GM10248 (cell line): ENCODE data around the gene TNIP1.

Experiments used
- CTCF ChIA-PET: fragments of 300-600 bp; sonication (Branson Sonifier 250); formaldehyde crosslinking; extraction: SDS; loops from one replicate; lab custom pipeline; 2021; ENCODE audit warnings: antibody characterized with exemption; lab: Yijun Ruan, JAX
- POLR2A ChIA-PET: fragments of 350-650 bp; sonication (Branson Sonifier 250); formaldehyde crosslinking; extraction: SDS; loops from one replicate; lab custom pipeline; 2020; ENCODE audit warnings: antibody characterized with exemption; lab: Yijun Ruan, JAX
- DNase-seq: peaks from one replicate; pipeline ENCODE4 v3.0.0; 2012; ENCODE audit errors: extremely low spot score
- CTCF ChIP-seq: IDR thresholded peaks from 2 replicates; pipeline ENCODE4 v1.5.1; 2012; ENCODE audit warnings: mild to moderate bottlenecking, low read depth; ENCODE audit errors: extremely low read depth, missing control alignments, control extremely low read depth

Gene TNIP1

GRCh38 chr5:151083081-151083676 lies 2.3 kb upstream of the TNIP1 start:
- no peak for TF ChIP-seq CTCF
- DNase-seq, result no peak
- CTCF ChIA-PET, result interaction anchor here (0.7 to 3.8 kb wide), 14 partner anchors 7 to 82 kb away, joined by 3 to 26 read pairs (median 4); no protein-coding TSS in a partner anchor

GRCh38 chr5:151082282-151082902 lies 1.6 kb upstream of the TNIP1 start:
- DNase-seq, result no peak
- TF ChIP-seq CTCF, result no peak
- CTCF ChIA-PET, result interaction anchor here (1.1 to 3.8 kb wide), 12 partner anchors 8 to 83 kb away, joined by 3 to 26 read pairs (median 6); no protein-coding TSS in a partner anchor
- POLR2A ChIA-PET, result interaction anchor here (0.6 kb wide), 2 partner anchors 212 to 428 kb away, joined by 3 read pairs; no protein-coding TSS in a partner anchor

More at GRCh38 chr5:151083081-151083676, 2.3 kb upstream of the TNIP1 start:
- POLR2A ChIA-PET, result interaction anchor here (0.6 to 1.0 kb wide), 2 partner anchors 43 to 213 kb away, joined by 3 read pairs; no protein-coding TSS in a partner anchor

- ChIA-PET CTCF (interaction anchor here (0.8 to 3.8 kb wide), 15 partner anchors 9 to 84 kb away, joined by 3 to 26 read pairs (median 5); no protein-coding TSS in a partner anchor), POLR2A (interaction anchor here (0.6 kb wide), 2 partner anchors 16 to 429 kb away, joined by 3 read pairs; no protein-coding TSS in a partner anchor)
- no peak for TF ChIP-seq CTCF
- no peak for DNase-seq
Observed at GRCh38 chr5:151081431-151082281, 822 bp upstream of the TNIP1 start.

- DNase-seq, result no peak
- ChIA-PET CTCF (interaction anchor here (1.2 to 3.8 kb wide), 7 partner anchors 8 to 150 kb away, joined by 3 to 16 read pairs (median 3); no protein-coding TSS in a partner anchor), POLR2A (interaction anchor here (1.1 to 1.4 kb wide), 2 partner anchors 12 to 35 kb away, joined by 3 read pairs; no protein-coding TSS in a partner anchor)
- no peak for TF ChIP-seq CTCF
Observed at GRCh38 chr5:151079838-151080612, 809 bp downstream of the TNIP1 start.

- POLR2A ChIA-PET, result interaction anchor here (0.8 to 1.1 kb wide), 2 partner anchors 10 to 37 kb away, joined by 3 to 4 read pairs; no protein-coding TSS in a partner anchor
- peak; percentile 79 for DNase-seq
- TF ChIP-seq CTCF, result no peak
- CTCF ChIA-PET, result interaction anchor here (0.7 to 3.6 kb wide), 9 partner anchors 10 to 151 kb away, joined by 3 to 15 read pairs (median 3); no protein-coding TSS in a partner anchor
Observed at GRCh38 chr5:151078490-151079262, 2.2 kb downstream of the TNIP1 start.
